Lower leg skin (tissue), 3 donors: ENCODE results near the gene DFFA.

Source experiments
- POLR2A ChIP-seq, 2 donors: fragments of 450-650 bp; IDR thresholded peaks; one replicate each; pipeline ENCODE4 v1.6.1; 2016 to 2017; ENCODE audit warnings: antibody characterized with exemption in 2 of 2, mild to moderate bottlenecking in 1 of 2, moderate library complexity in 1 of 2
- TF ChIP-seq, protein P1 (sequence below), 3 donors: fragments of 450-650 bp; IDR thresholded peaks; one replicate each; pipeline ENCODE4 v1.5.1; 2016; ENCODE audit warnings: antibody characterized with exemption in 3 of 3, mild to moderate bottlenecking in 3 of 3, moderate library complexity in 2 of 3

DNA sequence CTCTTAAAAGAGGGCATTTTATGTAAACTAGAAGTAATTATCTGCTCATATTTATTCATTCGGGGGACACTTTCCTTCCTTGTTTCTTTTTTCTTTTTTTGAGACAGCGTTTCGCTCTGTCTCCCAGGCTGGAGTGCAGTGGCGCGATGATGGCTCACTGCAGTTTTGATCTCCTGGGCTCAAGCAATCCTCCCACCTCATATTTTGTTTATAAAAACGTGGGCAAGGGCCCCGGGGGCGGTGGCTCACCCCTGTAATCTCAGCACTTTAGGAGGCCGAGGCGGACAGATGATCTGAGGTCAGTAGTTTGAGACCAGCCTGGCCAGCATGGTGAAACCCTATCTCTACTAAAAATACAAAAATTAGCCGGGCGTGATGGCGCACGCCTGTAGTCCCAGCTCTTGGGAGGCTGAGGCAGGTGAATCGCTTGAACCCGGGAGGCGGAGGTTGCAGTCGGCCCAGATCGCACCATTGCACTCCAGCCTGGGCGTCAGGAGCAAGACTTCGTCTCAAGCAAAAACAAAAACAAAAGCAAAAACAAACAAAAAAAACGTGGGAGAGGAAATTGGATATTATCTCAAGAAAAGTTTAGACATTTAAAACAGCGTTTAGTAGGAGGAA, 926 bp upstream of the DFFA start:
- TF ChIP-seq, protein P1, sequence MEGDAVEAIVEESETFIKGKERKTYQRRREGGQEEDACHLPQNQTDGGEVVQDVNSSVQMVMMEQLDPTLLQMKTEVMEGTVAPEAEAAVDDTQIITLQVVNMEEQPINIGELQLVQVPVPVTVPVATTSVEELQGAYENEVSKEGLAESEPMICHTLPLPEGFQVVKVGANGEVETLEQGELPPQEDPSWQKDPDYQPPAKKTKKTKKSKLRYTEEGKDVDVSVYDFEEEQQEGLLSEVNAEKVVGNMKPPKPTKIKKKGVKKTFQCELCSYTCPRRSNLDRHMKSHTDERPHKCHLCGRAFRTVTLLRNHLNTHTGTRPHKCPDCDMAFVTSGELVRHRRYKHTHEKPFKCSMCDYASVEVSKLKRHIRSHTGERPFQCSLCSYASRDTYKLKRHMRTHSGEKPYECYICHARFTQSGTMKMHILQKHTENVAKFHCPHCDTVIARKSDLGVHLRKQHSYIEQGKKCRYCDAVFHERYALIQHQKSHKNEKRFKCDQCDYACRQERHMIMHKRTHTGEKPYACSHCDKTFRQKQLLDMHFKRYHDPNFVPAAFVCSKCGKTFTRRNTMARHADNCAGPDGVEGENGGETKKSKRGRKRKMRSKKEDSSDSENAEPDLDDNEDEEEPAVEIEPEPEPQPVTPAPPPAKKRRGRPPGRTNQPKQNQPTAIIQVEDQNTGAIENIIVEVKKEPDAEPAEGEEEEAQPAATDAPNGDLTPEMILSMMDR (IDR thresholded peaks at IDR 0.05), result no peak
- no peak for TF ChIP-seq POLR2A (IDR thresholded peaks at IDR 0.05)
